Brain microvascular endothelial cell (primary cell): Measurements from ENCODE around the gene C5orf58.

Experiments used
- DNase-seq: peaks from one replicate; pipeline ENCODE4 v3.0.0-alpha.2; 2020
- H3K27ac ChIP-seq: fragments of 250-450 bp; sonication (Bioruptor Pico); 2 replicates; pipeline ENCODE4 v1.5.1; 2020; ENCODE audit warnings: mild to moderate bottlenecking, moderate library complexity
- H3K27me3 ChIP-seq: fragments of 250-450 bp; sonication (Bioruptor Pico); replicated peaks from 2 replicates; pipeline ENCODE4 v1.5.1; 2020; ENCODE audit warnings: mild to moderate bottlenecking
- H3K36me3 ChIP-seq: fragments of 250-450 bp; sonication (Bioruptor Pico); replicated peaks from 2 replicates; pipeline ENCODE4 v1.5.1; 2020; ENCODE audit warnings: mild to moderate bottlenecking
- H3K4me3 ChIP-seq: 2 replicates; pipeline ENCODE4 v1.5.1; 2011; ENCODE audit warnings: low read depth, mild to moderate bottlenecking, control low read depth, low read length, moderate library complexity
- in situ Hi-C: cut with HindIII; loops from 2 replicates; pipeline ENCODE4 v1.10.0; 2017; ENCODE audit warnings: low sequenced_read_pairs, low pct_ligation_motif_present
- TF ChIP-seq, protein P1 (sequence below): IDR thresholded peaks from 2 replicates; pipeline ENCODE4 v1.5.1; 2011; ENCODE audit warnings: low read depth, mild to moderate bottlenecking, moderate library complexity, low read length, control low read depth, inconsistent platforms; ENCODE audit errors: missing control alignments

Gene C5orf58

DNA sequence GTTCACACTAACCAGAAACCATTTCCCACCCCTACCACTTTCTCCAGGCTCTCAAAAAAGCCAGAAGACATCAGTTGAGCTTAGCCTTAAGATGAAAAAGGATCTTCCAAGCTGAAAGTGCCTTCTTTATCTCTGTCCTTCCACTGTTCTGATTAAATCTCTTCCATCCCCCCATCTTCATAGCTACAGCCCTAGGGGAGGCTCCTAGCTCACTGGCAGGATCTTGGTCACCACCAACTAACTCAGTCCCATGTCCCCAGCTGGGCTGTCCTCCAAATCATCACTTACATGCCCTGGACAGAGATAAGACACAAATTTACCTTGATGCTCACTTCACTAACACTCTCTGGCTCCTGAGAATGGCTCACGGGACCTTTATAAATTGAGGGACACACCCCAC lies 50.5 kb downstream of the C5orf58 start:
- Histone ChIP-seq H3K27ac (no peak overlapping the region), H3K4me3 (no peak overlapping the region), H3K36me3 (no peaks in the 10 kb centered on the region), H3K27me3 (no peaks in the 10 kb centered on the region)
- in situ Hi-C loops: no loop called here
- TF ChIP-seq, protein P1, sequence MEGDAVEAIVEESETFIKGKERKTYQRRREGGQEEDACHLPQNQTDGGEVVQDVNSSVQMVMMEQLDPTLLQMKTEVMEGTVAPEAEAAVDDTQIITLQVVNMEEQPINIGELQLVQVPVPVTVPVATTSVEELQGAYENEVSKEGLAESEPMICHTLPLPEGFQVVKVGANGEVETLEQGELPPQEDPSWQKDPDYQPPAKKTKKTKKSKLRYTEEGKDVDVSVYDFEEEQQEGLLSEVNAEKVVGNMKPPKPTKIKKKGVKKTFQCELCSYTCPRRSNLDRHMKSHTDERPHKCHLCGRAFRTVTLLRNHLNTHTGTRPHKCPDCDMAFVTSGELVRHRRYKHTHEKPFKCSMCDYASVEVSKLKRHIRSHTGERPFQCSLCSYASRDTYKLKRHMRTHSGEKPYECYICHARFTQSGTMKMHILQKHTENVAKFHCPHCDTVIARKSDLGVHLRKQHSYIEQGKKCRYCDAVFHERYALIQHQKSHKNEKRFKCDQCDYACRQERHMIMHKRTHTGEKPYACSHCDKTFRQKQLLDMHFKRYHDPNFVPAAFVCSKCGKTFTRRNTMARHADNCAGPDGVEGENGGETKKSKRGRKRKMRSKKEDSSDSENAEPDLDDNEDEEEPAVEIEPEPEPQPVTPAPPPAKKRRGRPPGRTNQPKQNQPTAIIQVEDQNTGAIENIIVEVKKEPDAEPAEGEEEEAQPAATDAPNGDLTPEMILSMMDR: no peak
- DNase-seq: no peak

DNA sequence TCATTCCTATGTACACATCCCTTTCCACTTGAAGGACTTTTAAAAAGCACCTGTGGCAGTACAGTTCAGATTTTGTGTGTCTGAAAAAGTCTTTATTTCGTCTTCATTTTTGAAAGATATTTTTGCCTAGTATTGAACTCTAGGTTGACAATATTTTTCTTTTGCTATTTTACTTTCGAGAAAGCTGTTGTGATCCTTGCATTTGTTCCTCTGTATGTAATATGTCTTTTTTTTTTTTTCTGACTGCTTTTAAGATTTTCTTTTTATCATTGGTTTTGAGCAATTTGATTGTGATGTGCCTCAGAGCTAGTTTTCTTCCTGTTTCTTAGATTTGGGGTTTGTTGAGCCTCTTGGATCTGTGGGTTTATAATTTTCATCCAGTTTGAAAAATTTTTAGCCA lies 51.4 kb downstream of the C5orf58 start:
- DNase-seq: no peak
- H3K27me3 ChIP-seq: no peaks in the 10 kb centered on the region
- H3K4me3 ChIP-seq: no peak overlapping the region
- H3K27ac ChIP-seq: no peak overlapping the region
- in situ Hi-C loops: no loop called here
- TF ChIP-seq, protein P1: no peak
- no peaks in the 10 kb centered on the region for H3K36me3 ChIP-seq

DNA sequence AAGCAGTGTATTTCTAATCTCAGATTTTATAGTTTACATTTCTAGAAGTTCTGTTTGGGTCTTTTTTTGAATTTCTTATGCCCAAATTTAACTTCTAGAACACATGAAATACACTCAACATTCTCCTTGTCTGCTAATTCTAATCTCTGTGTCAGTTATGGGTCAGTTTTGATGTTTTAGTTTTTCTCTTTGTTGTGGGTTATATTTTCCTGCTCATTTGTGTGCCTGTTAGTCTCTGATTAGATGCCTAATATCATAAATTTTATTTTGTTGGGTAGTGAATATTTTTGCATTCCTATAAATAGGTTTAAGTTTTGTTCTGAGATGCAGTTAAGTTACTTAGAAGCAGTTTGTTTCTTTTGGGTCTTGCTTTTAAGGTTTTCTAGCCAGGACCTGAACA lies 52.4 kb downstream of the C5orf58 start:
- in situ Hi-C loops: no loop called here
- Histone ChIP-seq H3K27ac (no peak overlapping the region), H3K4me3 (no peak overlapping the region), H3K36me3 (no peaks in the 10 kb centered on the region), H3K27me3 (no peaks in the 10 kb centered on the region)
- no peak for DNase-seq
- TF ChIP-seq, protein P1: no peak

DNA sequence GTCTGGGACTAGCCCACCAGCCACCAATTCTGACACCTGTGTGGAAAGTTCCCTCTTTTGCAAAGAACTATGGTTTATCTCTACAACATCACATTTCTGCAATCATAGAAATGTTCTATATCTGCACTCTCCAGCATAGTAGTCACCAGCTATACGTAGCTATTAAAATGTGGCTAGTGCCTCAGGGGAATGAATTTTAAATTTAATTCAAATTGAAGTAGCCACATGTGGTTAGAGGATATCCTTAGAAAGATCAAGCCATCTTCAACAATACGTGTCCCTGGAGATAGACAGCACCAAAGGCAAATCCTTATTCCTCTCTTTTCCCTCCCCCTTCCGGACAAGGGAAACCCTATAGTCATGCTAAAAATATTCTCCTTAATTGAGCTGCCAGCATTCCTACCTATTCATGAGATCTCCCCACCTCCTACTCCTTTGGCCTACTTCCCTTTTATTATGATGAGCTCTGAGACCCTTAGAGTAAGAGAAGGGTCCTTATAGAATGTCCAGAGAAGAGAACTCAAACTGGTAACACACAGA lies 53.7 kb downstream of the C5orf58 start:
- in situ Hi-C loops: no loop called here
- Histone ChIP-seq H3K36me3 (no peaks in the 10 kb centered on the region), H3K27me3 (no peaks in the 10 kb centered on the region), H3K27ac (no peak overlapping the region), H3K4me3 (no peak overlapping the region)
- TF ChIP-seq, protein P1: no peak
- no peak for DNase-seq

DNA sequence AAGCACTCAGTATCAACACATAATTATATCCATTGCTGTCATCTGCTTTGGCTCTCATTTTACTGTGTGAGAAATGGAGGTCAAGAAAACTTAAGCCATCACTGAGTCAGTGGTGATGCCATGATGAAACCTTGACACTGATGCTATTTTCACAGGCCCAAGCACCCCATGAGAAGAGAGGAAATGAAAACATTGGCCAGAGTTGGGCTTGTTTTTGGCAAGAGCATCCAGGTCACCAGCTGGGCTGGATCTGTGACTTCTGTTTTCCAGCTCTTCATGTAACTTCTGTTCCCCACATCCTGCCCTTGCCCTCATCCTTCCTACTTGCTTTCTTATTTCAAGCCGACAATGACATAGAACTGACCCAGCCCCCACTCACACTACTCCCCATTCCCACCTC lies 54.7 kb downstream of the C5orf58 start:
- H3K4me3 ChIP-seq: no peak overlapping the region
- H3K27ac ChIP-seq: no peak overlapping the region
- in situ Hi-C loops: no loop called here
- no peak for DNase-seq
- TF ChIP-seq, protein P1: no peak
- H3K27me3 ChIP-seq: no peaks in the 10 kb centered on the region
- no peaks in the 10 kb centered on the region for H3K36me3 ChIP-seq

DNA sequence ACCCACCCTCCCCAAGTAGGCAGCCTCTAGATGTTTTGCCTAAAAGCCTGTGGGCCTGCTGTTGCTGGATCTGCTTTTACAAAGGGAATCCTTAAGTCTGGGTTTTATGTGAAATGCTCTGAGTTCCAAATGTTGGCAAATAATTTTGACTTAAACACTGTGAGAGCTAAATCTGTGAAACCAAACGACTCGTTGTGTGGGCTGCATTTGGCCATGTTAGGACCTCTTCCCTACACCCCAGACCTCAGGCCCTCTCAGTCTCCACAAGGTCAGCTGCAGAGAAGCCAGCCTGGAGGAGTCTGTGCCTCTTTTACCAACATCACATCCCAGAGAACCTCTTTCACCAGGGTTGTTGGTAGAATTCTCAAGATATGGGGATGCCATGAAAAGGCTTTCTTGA lies 55.4 kb downstream of the C5orf58 start:
- no peaks in the 10 kb centered on the region for H3K27me3 ChIP-seq
- H3K27ac ChIP-seq: no peak overlapping the region
- DNase-seq: no peak
- no peaks in the 10 kb centered on the region for H3K36me3 ChIP-seq
- H3K4me3 ChIP-seq: no peak overlapping the region
- TF ChIP-seq, protein P1: no peak
- in situ Hi-C loops: no loop called here
